ENCODE measurements around the gene DNAH17. TPM values are rescaled to one million over a fixed set of nuclear protein-coding genes. Genes with fewer than 3 reads are reported as not detected.

DNAH17 gene
- total RNA-seq, 1 experiment from 2014 or later, result 0.69 TPM

- ChIA-PET CTCF (interaction anchor here (1.3 kb wide), 1 partner anchor 33 kb away, joined by 4 read pairs; no protein-coding TSS in a partner anchor), POLR2A (interaction anchor here (1.5 kb wide), 1 partner anchor 11 kb away, joined by 5 read pairs; no protein-coding TSS in a partner anchor), RAD21 (ENCODE audit: low non-redundant PET in 1 of 2, low total read pairs in 2 of 2, uncharacterized antibody in 2 of 2, unreplicated experiment in 2 of 2) (no interaction called here)
- DNase-seq (ENCODE audit: low read depth, low spot score) (no peak), ATAC-seq (peak; percentile 36; the same call in 1 of the 2 replicates)
- Histone ChIP-seq H3K9me2 (ENCODE audit: insufficient read depth) (no peaks in the 10 kb centered on the region), H3K27me3 (ENCODE audit: insufficient read depth, low read length) (peaks cover 5% of the 10 kb centered on the region; the same call in 1 of the 2 replicates), H4K20me1 (ENCODE audit: insufficient read depth) (no peaks in the 10 kb centered on the region), H3K36me3 (ENCODE audit: control insufficient read depth in 1 of 2, insufficient read depth in 2 of 2, low read length in 2 of 2) (no peaks in the 10 kb centered on the region), H3K9ac (ENCODE audit: low read length) (no peak overlapping the region), H3K27ac (ENCODE audit: low read depth, low read length) (no peak overlapping the region), H3K4me1 (ENCODE audit: control insufficient read depth in 1 of 2, insufficient read depth in 2 of 2, low read length in 2 of 2) (peaks cover 17 to 19% of the 10 kb centered on the region in 2 experiments), H3K4me3 (replicated peaks in 1 of 2; ENCODE audit: low read depth in 1 of 2, low read length in 2 of 2) (peak overlapping the region in 1 of 2 experiments; percentile 50; a peak in 1 of 4 replicates), H3K9me3 (ENCODE audit: control insufficient read depth in 1 of 2, insufficient read depth in 1 of 2, low read depth in 1 of 2, low read length in 2 of 2) (no peaks in the 10 kb centered on the region), H3K4me2 (ENCODE audit: low read length) (peak overlapping the region; percentile 87), H3K79me2 (ENCODE audit: insufficient read depth, low read length) (no peaks in the 10 kb centered on the region), H2AFZ (ENCODE audit: low read depth, low read length, poor library complexity, severe bottlenecking) (peak overlapping the region; percentile 1)
- BruUV-seq (replicated peaks), result no TSS peak
- peak; percentile 5; the same call in 1 of the 2 replicates for TF ChIP-seq MAX (IDR thresholded peaks at IDR 0.05)
- no peak for TF ChIP-seq EZH2phosphoT487 (IDR thresholded peaks at IDR 0.05; ENCODE audit: borderline replicate concordance)
- intact Hi-C loops (cut with micrococcal nuclease), result no loop called here
These were observed 15.8 kb upstream of the DNAH17 start for GRCh38 chr17:78592991-78593329.

- Histone ChIP-seq H3K4me3 (replicated peaks in 1 of 2; ENCODE audit: low read depth in 1 of 2, low read length in 2 of 2) (no peak overlapping the region), H3K9me2 (ENCODE audit: insufficient read depth) (no peaks in the 10 kb centered on the region), H3K4me2 (ENCODE audit: low read length) (no peak overlapping the region), H3K27ac (ENCODE audit: low read depth, low read length) (no peak overlapping the region), H2AFZ (ENCODE audit: low read depth, low read length, poor library complexity, severe bottlenecking) (no peak overlapping the region), H3K9me3 (ENCODE audit: control insufficient read depth in 1 of 2, insufficient read depth in 1 of 2, low read depth in 1 of 2, low read length in 2 of 2) (no peaks in the 10 kb centered on the region), H3K36me3 (ENCODE audit: control insufficient read depth in 1 of 2, insufficient read depth in 2 of 2, low read length in 2 of 2) (no peaks in the 10 kb centered on the region), H3K79me2 (ENCODE audit: insufficient read depth, low read length) (no peaks in the 10 kb centered on the region), H3K9ac (ENCODE audit: low read length) (no peak overlapping the region), H3K27me3 (ENCODE audit: insufficient read depth, low read length) (peaks cover 12% of the 10 kb centered on the region; the same call in 1 of the 2 replicates), H4K20me1 (ENCODE audit: insufficient read depth) (no peaks in the 10 kb centered on the region), H3K4me1 (ENCODE audit: control insufficient read depth in 1 of 2, insufficient read depth in 2 of 2, low read length in 2 of 2) (peaks cover 17 to 19% of the 10 kb centered on the region in 2 experiments)
- no TSS peak for BruUV-seq (replicated peaks)
- POLR2A ChIA-PET, result no interaction called here
- intact Hi-C loops (cut with micrococcal nuclease), result no loop called here
- RAD21 ChIA-PET (ENCODE audit: low non-redundant PET in 1 of 2, low total read pairs in 2 of 2, uncharacterized antibody in 2 of 2, unreplicated experiment in 2 of 2), result no interaction called here
- DNase-seq (ENCODE audit: low read depth, low spot score) (no peak), ATAC-seq (no peak)
- TF ChIP-seq ZFX (IDR thresholded peaks at IDR 0.05) (no peak), SRF (IDR thresholded peaks at IDR 0.05; ENCODE audit: low read depth) (no peak), ZNF274 (IDR thresholded peaks at IDR 0.05; ENCODE audit: low read depth, low read length) (no peak), JUND (IDR thresholded peaks at IDR 0.05) (no peak), CBX3 (IDR thresholded peaks at IDR 0.05; ENCODE audit: low read depth) (no peak), POLR2A (IDR thresholded peaks at IDR 0.05; ENCODE audit: borderline replicate concordance, extremely low read depth, insufficient read depth, insufficient read length) (no peak), REST (IDR thresholded peaks at IDR 0.05; ENCODE audit: low read depth) (no peak), EZH2phosphoT487 (IDR thresholded peaks at IDR 0.05; ENCODE audit: borderline replicate concordance) (no peak)
- CTCF ChIA-PET, result no interaction called here
These were observed 14.1 kb upstream of the DNAH17 start for GRCh38 chr17:78591263-78591671.

All from HCT116 (cell line).